WTC11 (cell line): ENCODE data around the gene ST6GALNAC3.

Source experiments
- AR ChIP-seq: fragments of 250-450 bp; sonication (Bioruptor Pico); IDR thresholded peaks from 2 replicates; pipeline ENCODE4 v1.9.0; 2021; ENCODE audit warnings: mild to moderate bottlenecking
- ATF2 ChIP-seq: sonication (generic); formaldehyde crosslinking; IDR thresholded peaks from 2 replicates; pipeline ENCODE4 v1.8.1; 2022; ENCODE audit warnings: low read depth, missing genetic modification reagents, borderline replicate concordance
- CREM ChIP-seq: sonication (generic); formaldehyde crosslinking; IDR thresholded peaks from 2 replicates; pipeline ENCODE4 v1.8.1; 2022; ENCODE audit warnings: mild to moderate bottlenecking, missing genetic modification reagents, moderate library complexity
- ESRRA ChIP-seq: sonication (generic); formaldehyde crosslinking; IDR thresholded peaks from 2 replicates; pipeline ENCODE4 v1.8.1; 2022; ENCODE audit warnings: mild to moderate bottlenecking, missing genetic modification reagents, borderline replicate concordance
- GABPB1 ChIP-seq: sonication (generic); formaldehyde crosslinking; IDR thresholded peaks from 2 replicates; pipeline ENCODE4 v1.8.1; 2023; ENCODE audit warnings: mild to moderate bottlenecking, missing genetic modification reagents
- SP1 ChIP-seq: sonication (generic); formaldehyde crosslinking; conservative IDR thresholded peaks from 2 replicates; pipeline ENCODE4 v1.8.1; 2022; ENCODE audit warnings: missing genetic modification reagents
- TF ChIP-seq, protein P1 (sequence below): fragments of 200-600 bp; IDR thresholded peaks from 2 replicates; pipeline ENCODE4 v1.8.0; 2022; ENCODE audit warnings: antibody characterized with exemption
- TF ChIP-seq, protein P2 (sequence below): fragments of 250-450 bp; sonication (Bioruptor Pico); IDR thresholded peaks from 2 replicates; pipeline ENCODE4 v1.9.0; 2021; ENCODE audit warnings: moderate library complexity, mild to moderate bottlenecking, inconsistent platforms, borderline replicate concordance
- TF ChIP-seq, protein P3 (sequence below): sonication (generic); formaldehyde crosslinking; IDR thresholded peaks from 2 replicates; pipeline ENCODE4 v1.8.1; 2023; ENCODE audit warnings: mild to moderate bottlenecking, moderate library complexity, missing genetic modification reagents
- TF ChIP-seq, protein P4 (sequence below): sonication (generic); formaldehyde crosslinking; conservative IDR thresholded peaks from 2 replicates; pipeline ENCODE4 v1.8.1; 2022; ENCODE audit warnings: mild to moderate bottlenecking, missing genetic modification reagents
- TF ChIP-seq, protein P5 (sequence below): sonication (generic); formaldehyde crosslinking; IDR thresholded peaks from 2 replicates; pipeline ENCODE4 v1.8.1; 2023; ENCODE audit warnings: mild to moderate bottlenecking, missing genetic modification reagents, borderline replicate concordance

- TF ChIP-seq SP1 (CRISPR knock-in tag) (no peak), CREM (CRISPR knock-in tag) (no peak), ESRRA (no peak), AR (CRISPR knock-in tag) (no peak), GABPB1 (CRISPR knock-in tag) (no peak), ATF2 (CRISPR knock-in tag) (no peak)
- TF ChIP-seq, protein P1, sequence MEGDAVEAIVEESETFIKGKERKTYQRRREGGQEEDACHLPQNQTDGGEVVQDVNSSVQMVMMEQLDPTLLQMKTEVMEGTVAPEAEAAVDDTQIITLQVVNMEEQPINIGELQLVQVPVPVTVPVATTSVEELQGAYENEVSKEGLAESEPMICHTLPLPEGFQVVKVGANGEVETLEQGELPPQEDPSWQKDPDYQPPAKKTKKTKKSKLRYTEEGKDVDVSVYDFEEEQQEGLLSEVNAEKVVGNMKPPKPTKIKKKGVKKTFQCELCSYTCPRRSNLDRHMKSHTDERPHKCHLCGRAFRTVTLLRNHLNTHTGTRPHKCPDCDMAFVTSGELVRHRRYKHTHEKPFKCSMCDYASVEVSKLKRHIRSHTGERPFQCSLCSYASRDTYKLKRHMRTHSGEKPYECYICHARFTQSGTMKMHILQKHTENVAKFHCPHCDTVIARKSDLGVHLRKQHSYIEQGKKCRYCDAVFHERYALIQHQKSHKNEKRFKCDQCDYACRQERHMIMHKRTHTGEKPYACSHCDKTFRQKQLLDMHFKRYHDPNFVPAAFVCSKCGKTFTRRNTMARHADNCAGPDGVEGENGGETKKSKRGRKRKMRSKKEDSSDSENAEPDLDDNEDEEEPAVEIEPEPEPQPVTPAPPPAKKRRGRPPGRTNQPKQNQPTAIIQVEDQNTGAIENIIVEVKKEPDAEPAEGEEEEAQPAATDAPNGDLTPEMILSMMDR, result no peak
- TF ChIP-seq, protein P2, sequence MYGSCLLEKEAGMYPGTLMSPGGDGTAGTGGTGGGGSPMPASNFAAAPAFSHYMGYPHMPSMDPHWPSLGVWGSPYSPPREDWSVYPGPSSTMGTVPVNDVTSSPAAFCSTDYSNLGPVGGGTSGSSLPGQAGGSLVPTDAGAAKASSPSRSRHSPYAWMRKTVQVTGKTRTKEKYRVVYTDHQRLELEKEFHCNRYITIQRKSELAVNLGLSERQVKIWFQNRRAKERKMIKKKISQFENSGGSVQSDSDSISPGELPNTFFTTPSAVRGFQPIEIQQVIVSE (CRISPR knock-in tag), result no peak
- TF ChIP-seq, protein P3, sequence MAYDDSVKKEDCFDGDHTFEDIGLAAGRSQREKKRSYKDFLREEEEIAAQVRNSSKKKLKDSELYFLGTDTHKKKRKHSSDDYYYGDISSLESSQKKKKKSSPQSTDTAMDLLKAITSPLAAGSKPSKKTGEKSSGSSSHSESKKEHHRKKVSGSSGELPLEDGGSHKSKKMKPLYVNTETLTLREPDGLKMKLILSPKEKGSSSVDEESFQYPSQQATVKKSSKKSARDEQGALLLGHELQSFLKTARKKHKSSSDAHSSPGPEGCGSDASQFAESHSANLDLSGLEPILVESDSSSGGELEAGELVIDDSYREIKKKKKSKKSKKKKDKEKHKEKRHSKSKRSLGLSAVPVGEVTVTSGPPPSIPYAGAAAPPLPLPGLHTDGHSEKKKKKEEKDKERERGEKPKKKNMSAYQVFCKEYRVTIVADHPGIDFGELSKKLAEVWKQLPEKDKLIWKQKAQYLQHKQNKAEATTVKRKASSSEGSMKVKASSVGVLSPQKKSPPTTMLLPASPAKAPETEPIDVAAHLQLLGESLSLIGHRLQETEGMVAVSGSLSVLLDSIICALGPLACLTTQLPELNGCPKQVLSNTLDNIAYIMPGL (CRISPR knock-in tag), result no peak
- TF ChIP-seq, protein P4, sequence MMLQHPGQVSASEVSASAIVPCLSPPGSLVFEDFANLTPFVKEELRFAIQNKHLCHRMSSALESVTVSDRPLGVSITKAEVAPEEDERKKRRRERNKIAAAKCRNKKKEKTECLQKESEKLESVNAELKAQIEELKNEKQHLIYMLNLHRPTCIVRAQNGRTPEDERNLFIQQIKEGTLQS (CRISPR knock-in tag), result no peak
- TF ChIP-seq, protein P5, sequence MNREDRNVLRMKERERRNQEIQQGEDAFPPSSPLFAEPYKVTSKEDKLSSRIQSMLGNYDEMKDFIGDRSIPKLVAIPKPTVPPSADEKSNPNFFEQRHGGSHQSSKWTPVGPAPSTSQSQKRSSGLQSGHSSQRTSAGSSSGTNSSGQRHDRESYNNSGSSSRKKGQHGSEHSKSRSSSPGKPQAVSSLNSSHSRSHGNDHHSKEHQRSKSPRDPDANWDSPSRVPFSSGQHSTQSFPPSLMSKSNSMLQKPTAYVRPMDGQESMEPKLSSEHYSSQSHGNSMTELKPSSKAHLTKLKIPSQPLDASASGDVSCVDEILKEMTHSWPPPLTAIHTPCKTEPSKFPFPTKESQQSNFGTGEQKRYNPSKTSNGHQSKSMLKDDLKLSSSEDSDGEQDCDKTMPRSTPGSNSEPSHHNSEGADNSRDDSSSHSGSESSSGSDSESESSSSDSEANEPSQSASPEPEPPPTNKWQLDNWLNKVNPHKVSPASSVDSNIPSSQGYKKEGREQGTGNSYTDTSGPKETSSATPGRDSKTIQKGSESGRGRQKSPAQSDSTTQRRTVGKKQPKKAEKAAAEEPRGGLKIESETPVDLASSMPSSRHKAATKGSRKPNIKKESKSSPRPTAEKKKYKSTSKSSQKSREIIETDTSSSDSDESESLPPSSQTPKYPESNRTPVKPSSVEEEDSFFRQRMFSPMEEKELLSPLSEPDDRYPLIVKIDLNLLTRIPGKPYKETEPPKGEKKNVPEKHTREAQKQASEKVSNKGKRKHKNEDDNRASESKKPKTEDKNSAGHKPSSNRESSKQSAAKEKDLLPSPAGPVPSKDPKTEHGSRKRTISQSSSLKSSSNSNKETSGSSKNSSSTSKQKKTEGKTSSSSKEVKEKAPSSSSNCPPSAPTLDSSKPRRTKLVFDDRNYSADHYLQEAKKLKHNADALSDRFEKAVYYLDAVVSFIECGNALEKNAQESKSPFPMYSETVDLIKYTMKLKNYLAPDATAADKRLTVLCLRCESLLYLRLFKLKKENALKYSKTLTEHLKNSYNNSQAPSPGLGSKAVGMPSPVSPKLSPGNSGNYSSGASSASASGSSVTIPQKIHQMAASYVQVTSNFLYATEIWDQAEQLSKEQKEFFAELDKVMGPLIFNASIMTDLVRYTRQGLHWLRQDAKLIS, result no peak
Measured at GRCh38 chr1:76075877-76076276, 1.3 kb downstream of the ST6GALNAC3 start.
